ENCODE measurements around the gene PCSK1N.
A peak's percentile ranks its signal among the peaks of the same experiment; 100 is the strongest.
"Not testable (repeated sequence)": the region's sequence is repeated elsewhere in the genome, so short reads cannot be mapped to it uniquely, and the experiment has no call there.

The PCSK1N gene

GRCh38 chrX:48835524-48836329 is at the start of gene PCSK1N:
Gene PCSK1N, minus strand, starts transcription at chrX:48835610. Its CDS starts 78 bp downstream, at chrX:48835532.
- no peak for DNase-seq

GRCh38 chrX:48883729-48884128 is 48.3 kb upstream of the PCSK1N start:
- no peak for DNase-seq

GRCh38 chrX:48876944-48877343 is 41.5 kb upstream of the PCSK1N start:
- not testable (repeated sequence) for DNase-seq

- not testable (repeated sequence) for DNase-seq
These were observed 36.6 kb upstream of the PCSK1N start for GRCh38 chrX:48872017-48872416.

GRCh38 chrX:48864210-48864609 is 28.8 kb upstream of the PCSK1N start:
- peak; percentile 3 for DNase-seq

GRCh38 chrX:48854898-48855297 is 19.5 kb upstream of the PCSK1N start:
- DNase-seq = peak; percentile 13

GRCh38 chrX:48854121-48854804 is 18.9 kb upstream of the PCSK1N start:
- DNase-seq = not testable (repeated sequence)

- DNase-seq = not testable (repeated sequence)
These were observed 18.1 kb upstream of the PCSK1N start for GRCh38 chrX:48853494-48853893.

GRCh38 chrX:48852857-48853256 is 17.4 kb upstream of the PCSK1N start:
- DNase-seq = no peak

GRCh38 chrX:48848847-48849246 is 13.4 kb upstream of the PCSK1N start:
- no peak for DNase-seq

GRCh38 chrX:48839686-48840085 is 4.3 kb upstream of the PCSK1N start:
- no peak for DNase-seq

- no peak for DNase-seq
These were observed 1.1 kb downstream of the PCSK1N start for GRCh38 chrX:48834383-48834709.

- DNase-seq = no peak
These were observed 1.8 kb downstream of the PCSK1N start for GRCh38 chrX:48833542-48834138.

GRCh38 chrX:48831909-48832291 is 3.5 kb downstream of the PCSK1N start:
- no peak for DNase-seq

GRCh38 chrX:48831136-48831908 is 4.1 kb downstream of the PCSK1N start:
- DNase-seq = no peak

GRCh38 chrX:48829016-48829735 is 6.2 kb downstream of the PCSK1N start:
- no peak for DNase-seq

- no peak for DNase-seq
These were observed 7.8 kb downstream of the PCSK1N start for GRCh38 chrX:48827654-48827968.

GRCh38 chrX:48826876-48827653 is 8.3 kb downstream of the PCSK1N start:
- DNase-seq = no peak

- DNase-seq = no peak
These were observed 9.1 kb downstream of the PCSK1N start, which contains the start of gene ERAS for GRCh38 chrX:48826135-48826875. Gene ERAS, plus strand, starts transcription at chrX:48826513. Its CDS starts 2,611 bp downstream, at chrX:48829124.

- DNase-seq = no peak
These were observed 11.3 kb downstream of the PCSK1N start for GRCh38 chrX:48824066-48824465.

GRCh38 chrX:48823053-48823452 is 12.4 kb downstream of the PCSK1N start:
- no peak for DNase-seq

Data from HCEC 1CT (cell line).